ENCODE data around the gene RSPH9.

Gene RSPH9

GRCh38 chr6:43669050-43669921 lies 24.4 kb downstream of the RSPH9 start:
- DNase-seq, result no peak

GRCh38 chr6:43669922-43670622 lies 25.2 kb downstream of the RSPH9 start:
- peak; percentile 47 for DNase-seq

GRCh38 chr6:43670623-43670986 lies 25.8 kb downstream of the RSPH9 start:
- DNase-seq, result no peak

GRCh38 chr6:43671011-43671800 lies 26.4 kb downstream of the RSPH9 start:
- no peak for DNase-seq

- DNase-seq, result no peak
These were observed 27.2 kb downstream of the RSPH9 start for GRCh38 chr6:43671801-43672690.

GRCh38 chr6:43673444-43674084 lies 28.7 kb downstream of the RSPH9 start:
- DNase-seq, result no peak

- no peak for DNase-seq
These were observed 29.5 kb downstream of the RSPH9 start for GRCh38 chr6:43674291-43674690.

GRCh38 chr6:43674921-43675320 lies 30.1 kb downstream of the RSPH9 start:
- no peak for DNase-seq

- no peak for DNase-seq
These were observed 32.2 kb downstream of the RSPH9 start for GRCh38 chr6:43676962-43677606.

- DNase-seq, result no peak
These were observed 32.9 kb downstream of the RSPH9 start for GRCh38 chr6:43677759-43678158.

GRCh38 chr6:43678341-43678740 lies 33.5 kb downstream of the RSPH9 start:
- no peak for DNase-seq

- DNase-seq, result no peak
These were observed 34.2 kb downstream of the RSPH9 start for GRCh38 chr6:43679057-43679456.

GRCh38 chr6:43680308-43681200 lies 35.7 kb downstream of the RSPH9 start:
- no peak for DNase-seq

GRCh38 chr6:43681303-43681702 lies 36.5 kb downstream of the RSPH9 start:
- DNase-seq, result no peak

GRCh38 chr6:43682724-43683429 lies 38.0 kb downstream of the RSPH9 start:
- DNase-seq, result no peak

GRCh38 chr6:43683708-43684455 lies 39.0 kb downstream of the RSPH9 start:
- DNase-seq, result no peak

GRCh38 chr6:43687079-43687436 lies 42.2 kb downstream of the RSPH9 start:
- DNase-seq, result no peak

- peak; percentile 79 for DNase-seq
These were observed 42.9 kb downstream of the RSPH9 start, which contains the start of gene MRPS18A for GRCh38 chr6:43687437-43688347. MRPS18A (minus strand) TSS chr6:43687791; CDS start chr6:43687779, 12 bp downstream.

Measured in NCI-H510A (cell line).